ENCODE measurements around the gene CAMK2B. TPM values are rescaled to one million over a fixed set of nuclear protein-coding genes. Genes with fewer than 3 reads are reported as not detected.

Gene CAMK2B
- total and polyA plus RNA-seq, 12 donors = 30.8 to 152 (median 113) TPM

DNA sequence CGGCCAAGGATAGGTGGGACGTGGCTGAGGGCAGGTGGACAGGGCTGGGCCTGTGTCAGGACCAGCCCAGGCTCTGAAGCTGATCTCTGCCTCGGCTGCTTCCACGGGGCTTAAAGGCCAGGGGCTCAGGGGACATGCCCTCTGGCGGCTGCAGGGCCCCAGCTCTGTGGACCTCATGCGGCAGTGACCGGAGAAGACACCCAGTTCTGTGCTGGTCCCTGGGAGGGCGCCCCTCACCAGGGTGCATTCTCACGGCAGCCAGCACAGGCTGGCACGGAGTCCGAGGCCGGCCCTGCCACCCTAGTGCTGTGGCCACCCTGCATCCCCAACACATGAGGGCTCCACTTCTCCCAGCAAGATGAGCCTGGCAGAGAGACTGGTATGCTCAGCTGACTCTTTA lies 94.3 kb downstream of the CAMK2B start:
- intact Hi-C loops (cut with DNase I) = loop anchor here in 2 of 10 donors (10.0 kb wide), 1 partner anchor 334 kb away; no protein-coding TSS in a partner anchor
- TF ChIP-seq, protein P1, sequence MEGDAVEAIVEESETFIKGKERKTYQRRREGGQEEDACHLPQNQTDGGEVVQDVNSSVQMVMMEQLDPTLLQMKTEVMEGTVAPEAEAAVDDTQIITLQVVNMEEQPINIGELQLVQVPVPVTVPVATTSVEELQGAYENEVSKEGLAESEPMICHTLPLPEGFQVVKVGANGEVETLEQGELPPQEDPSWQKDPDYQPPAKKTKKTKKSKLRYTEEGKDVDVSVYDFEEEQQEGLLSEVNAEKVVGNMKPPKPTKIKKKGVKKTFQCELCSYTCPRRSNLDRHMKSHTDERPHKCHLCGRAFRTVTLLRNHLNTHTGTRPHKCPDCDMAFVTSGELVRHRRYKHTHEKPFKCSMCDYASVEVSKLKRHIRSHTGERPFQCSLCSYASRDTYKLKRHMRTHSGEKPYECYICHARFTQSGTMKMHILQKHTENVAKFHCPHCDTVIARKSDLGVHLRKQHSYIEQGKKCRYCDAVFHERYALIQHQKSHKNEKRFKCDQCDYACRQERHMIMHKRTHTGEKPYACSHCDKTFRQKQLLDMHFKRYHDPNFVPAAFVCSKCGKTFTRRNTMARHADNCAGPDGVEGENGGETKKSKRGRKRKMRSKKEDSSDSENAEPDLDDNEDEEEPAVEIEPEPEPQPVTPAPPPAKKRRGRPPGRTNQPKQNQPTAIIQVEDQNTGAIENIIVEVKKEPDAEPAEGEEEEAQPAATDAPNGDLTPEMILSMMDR (IDR thresholded peaks at IDR 0.05) = peak in 2 of 9 donors; percentile 19 to 31
- Histone ChIP-seq H3K4me3 (no peak overlapping the region), H3K27me3 (peaks cover 0 to 4% (median 3%) of the 10 kb centered on the region in 7 donors), H3K36me3 (peaks cover 0 to 8% (median 0%) of the 10 kb centered on the region in 9 donors), H3K4me1 (no peaks in the 10 kb centered on the region), H3K27ac (no peak overlapping the region), H3K9me3 (no peaks in the 10 kb centered on the region)
- 82 to 87% methylated on average over 12 of the region's 12 CpGs for WGBS, 2 donors
- no peak for DNase-seq
- ATAC-seq = peak in 5 of 8 donors; percentile 8 to 48 (median 26)

DNA sequence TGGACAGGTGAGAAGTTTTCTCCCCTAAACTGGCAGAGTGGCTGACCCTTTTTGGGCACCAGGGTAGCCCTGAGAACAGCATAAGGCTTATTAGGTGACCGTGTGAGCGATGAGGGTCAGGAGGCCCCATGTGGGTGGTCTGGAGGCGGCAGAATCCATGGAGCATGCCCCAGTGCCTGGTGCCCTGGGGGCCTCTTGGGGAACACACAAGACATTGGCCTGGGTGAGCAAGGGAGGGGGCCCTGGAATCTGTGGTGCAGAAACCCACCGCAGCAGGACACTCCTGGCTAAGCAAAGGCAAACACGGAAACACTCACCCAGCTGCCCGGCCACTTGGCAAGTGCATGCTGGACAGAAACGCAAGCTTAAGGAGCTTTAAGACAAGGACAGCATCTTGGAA lies 95.1 kb downstream of the CAMK2B start:
- TF ChIP-seq, protein P1 (IDR thresholded peaks at IDR 0.05) = no peak
- Histone ChIP-seq H3K27ac (no peak overlapping the region), H3K4me3 (no peak overlapping the region), H3K36me3 (peaks cover 0 to 8% (median 0%) of the 10 kb centered on the region in 9 donors), H3K9me3 (no peaks in the 10 kb centered on the region), H3K27me3 (peaks cover 0 to 12% (median 10%) of the 10 kb centered on the region in 7 donors), H3K4me1 (no peaks in the 10 kb centered on the region)
- intact Hi-C loops (cut with DNase I) = loop anchor here in 2 of 10 donors (10.0 kb wide), 1 partner anchor 335 kb away; no protein-coding TSS in a partner anchor
- ATAC-seq = no peak
- WGBS, 2 donors = 84 to 90% methylated on average over 7 of the region's 7 CpGs
- DNase-seq = no peak

DNA sequence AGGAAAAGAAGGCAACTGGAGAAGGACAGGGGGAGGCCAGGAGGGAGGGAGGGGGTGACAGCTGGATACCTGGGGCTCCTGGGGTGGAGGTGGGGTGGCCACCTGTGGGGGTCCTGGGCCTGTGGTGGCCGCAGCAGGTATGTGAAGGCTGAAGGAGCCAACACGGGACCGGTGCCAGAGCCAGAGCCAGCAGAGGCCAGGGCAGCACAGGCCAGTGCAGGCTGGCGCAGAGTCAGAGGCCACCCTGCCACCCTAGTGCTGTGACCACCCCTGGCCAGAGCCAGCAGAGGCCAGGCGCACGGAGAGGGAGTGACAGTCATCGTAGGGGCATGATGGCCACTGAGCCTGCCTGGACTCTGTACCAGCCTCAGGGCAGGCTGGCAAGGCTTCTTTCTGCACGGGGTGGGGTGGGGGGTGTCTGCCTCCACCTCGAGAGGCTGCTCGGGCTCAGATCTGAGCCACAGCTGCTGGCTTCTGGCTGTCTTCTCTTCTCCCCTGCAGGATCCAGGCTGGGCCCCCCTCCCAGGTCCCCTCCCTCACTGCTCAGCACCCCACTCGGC lies 95.8 kb downstream of the CAMK2B start:
- ATAC-seq = peak in 1 of 8 donors; percentile 2
- Histone ChIP-seq H3K27me3 (peaks cover 0 to 16% (median 11%) of the 10 kb centered on the region in 7 donors), H3K4me1 (no peaks in the 10 kb centered on the region), H3K9me3 (no peaks in the 10 kb centered on the region), H3K4me3 (no peak overlapping the region), H3K36me3 (peaks cover 0 to 8% (median 0%) of the 10 kb centered on the region in 9 donors), H3K27ac (no peak overlapping the region)
- intact Hi-C loops (cut with DNase I) = loop anchor here in 2 of 10 donors (10.0 kb wide), 1 partner anchor 335 kb away; no protein-coding TSS in a partner anchor
- no peak for DNase-seq
- TF ChIP-seq, protein P1 (IDR thresholded peaks at IDR 0.05) = no peak
- WGBS, 2 donors = 78 to 79% methylated on average over 11 of the region's 11 CpGs

DNA sequence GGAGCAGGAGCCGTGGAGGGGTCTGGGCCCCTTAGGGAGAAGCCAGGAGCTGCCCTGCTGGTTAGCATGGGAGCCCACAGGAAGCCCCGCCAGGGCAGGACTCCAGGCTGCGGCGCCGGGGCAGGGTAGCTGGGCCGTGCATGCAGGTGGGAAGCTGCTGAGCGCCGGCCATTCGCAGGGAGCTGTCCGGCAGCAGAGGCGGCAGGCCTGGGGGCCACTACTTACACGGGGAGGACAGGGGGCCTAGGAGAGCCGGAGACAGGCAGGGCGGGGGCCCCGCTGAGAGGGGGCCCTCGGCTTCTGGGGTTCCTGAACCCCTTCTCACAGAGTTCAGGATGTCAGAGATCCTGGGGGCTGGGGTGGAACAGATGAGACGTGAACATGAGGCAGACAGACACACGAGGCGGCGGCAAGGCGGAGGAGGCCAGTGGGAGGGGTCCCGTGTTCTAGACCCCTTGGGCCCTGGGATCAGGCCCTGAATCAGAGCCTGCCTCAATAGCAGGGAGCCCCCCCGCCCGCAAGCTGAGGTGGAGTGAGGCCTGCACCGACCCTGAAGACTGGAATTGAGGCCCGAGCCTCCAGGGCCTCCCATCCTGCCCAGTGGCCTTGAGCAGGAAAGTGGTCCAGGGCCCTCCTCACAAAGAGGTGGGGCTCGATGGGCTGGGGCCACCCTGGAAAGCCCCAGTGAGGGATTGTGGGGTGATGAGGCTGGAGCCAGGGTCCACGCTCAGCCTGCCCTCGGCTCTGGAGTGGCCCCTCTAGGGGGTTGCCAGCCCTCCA lies 96.6 kb downstream of the CAMK2B start:
- intact Hi-C loops (cut with DNase I) = no loop called here
- H3K27ac ChIP-seq = no peak overlapping the region
- 83% methylated on average over 29 of the region's 29 CpGs for WGBS, 2 donors
- peaks cover 0 to 16% (median 11%) of the 10 kb centered on the region in 7 donors for H3K27me3 ChIP-seq
- H3K36me3 ChIP-seq = peaks cover 0 to 13% (median 0%) of the 10 kb centered on the region in 9 donors
- H3K9me3 ChIP-seq = no peaks in the 10 kb centered on the region
- TF ChIP-seq, protein P1 (IDR thresholded peaks at IDR 0.05) = no peak
- no peaks in the 10 kb centered on the region for H3K4me1 ChIP-seq
- DNase-seq = peak in 1 of 2 donors; percentile 9
- no peak for ATAC-seq
- no peak overlapping the region for H3K4me3 ChIP-seq

All from heart right ventricle (tissue), 16 donors.